NCI-H1930 (cell line): ENCODE results near the gene DMPK.
"Not testable (repeated sequence)": the region's sequence is repeated elsewhere in the genome, so short reads cannot be mapped to it uniquely, and the experiment has no call there.

ENCODE experiments used
- DNase-seq, 2 experiments: peaks; one replicate each; lab custom pipeline; 2025; lab: John Stamatoyannopoulos, UW

The DMPK gene

GRCh38 chr19:45745606-45746005 is 36.7 kb downstream of the DMPK start:
- no peak for DNase-seq

- DNase-seq, result no peak
Observed at GRCh38 chr19:45742969-45743368, 39.3 kb downstream of the DMPK start.

DNA sequence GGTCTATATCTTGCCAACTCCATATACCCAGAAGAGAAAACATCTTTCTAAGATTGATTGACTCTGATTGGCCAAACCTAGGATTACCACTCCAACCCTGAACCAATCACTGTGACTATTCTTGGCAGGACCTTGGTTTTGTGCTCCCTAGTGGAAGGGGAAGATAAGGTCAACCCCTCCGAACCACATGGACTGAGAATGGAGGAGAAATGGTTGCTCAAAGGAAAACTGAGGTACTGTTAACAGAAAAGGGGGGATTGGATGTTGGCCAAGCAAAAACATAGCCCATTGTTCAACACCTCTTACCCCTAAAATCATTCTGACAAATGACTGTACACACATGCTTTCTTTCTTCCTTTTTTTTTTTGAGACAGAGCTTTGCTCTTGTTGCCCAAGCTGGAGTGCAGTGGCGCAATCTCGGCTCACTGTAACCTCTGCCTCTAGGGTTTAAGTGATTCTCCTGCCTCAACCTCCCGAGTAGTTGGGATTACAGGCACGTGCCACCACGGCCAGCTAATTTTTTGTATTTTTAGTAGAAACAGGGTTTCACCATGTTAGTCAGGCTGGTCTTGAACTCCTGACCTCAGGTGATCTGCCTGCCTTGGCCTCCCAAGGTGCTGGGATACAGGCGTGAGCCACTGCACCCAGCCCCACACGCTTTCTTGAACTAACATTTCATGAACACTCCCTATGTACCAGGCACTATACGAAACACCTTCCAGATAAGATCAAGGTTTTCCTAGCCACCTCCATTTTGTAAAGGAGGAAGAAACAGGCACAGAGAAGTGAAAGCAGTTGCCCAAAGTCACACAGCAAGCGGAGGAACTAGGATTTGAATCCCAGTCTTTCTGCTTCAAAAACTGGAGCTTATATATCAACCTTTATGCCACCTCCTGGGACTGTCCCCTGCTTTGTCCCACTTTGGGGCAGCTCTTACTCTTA is 42.5 kb downstream of the DMPK start:
- DNase-seq, result no peak

- DNase-seq, result no peak
Observed at GRCh38 chr19:45733160-45733810, 49.0 kb downstream of the DMPK start, which contains the start of gene MEIOSIN. MEIOSIN (plus strand) TSS chr19:45733439; CDS start chr19:45735377, 1,938 bp downstream.

GRCh38 chr19:45730368-45731288 is 51.7 kb downstream of the DMPK start, which contains the start of gene FBXO46:
FBXO46 (minus strand) TSS chr19:45730896; CDS start chr19:45713495, 17,401 bp downstream.
- peak; percentile 100 for DNase-seq

DNA sequence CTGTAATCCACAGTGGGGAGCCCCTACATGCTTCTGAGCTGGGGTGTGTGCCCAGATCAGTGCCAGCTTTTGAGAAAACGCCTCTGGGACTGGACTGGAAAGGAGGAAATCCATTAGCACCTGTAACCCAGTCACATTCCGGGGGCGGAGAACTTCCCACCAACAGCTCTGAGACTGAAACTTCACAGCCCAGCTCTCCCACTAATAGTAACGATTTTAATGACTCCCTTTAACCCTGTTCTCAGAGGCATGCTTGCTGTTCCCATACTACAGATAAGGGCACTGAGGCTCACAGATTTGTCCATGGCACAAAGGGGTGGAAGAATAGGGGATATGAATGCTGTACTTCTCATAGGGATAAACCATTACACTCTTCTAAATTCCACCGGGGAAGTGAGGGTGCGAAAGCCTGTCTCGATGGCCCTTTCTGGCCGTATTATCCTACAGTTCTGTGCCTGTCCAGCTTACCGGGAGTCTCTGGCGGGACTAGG is 52.4 kb downstream of the DMPK start:
- no peak for DNase-seq

- not testable (repeated sequence) for DNase-seq
Observed at GRCh38 chr19:45728683-45729082, 53.6 kb downstream of the DMPK start.

GRCh38 chr19:45720065-45720464 is 62.2 kb downstream of the DMPK start:
- not testable (repeated sequence) for DNase-seq
